IPS-20b (cell line): Measurements from ENCODE around the gene CPLANE1.
"Not testable (repeated sequence)": the region's sequence is repeated elsewhere in the genome, so short reads cannot be mapped to it uniquely, and the experiment has no call there.

Experiments used
- H3K27ac ChIP-seq: one replicate; pipeline ENCODE4 v1.5.1; 2013; ENCODE audit warnings: low read length
- H3K27me3 ChIP-seq: 2 replicates; pipeline ENCODE4 v1.6.1; 2013; ENCODE audit warnings: mild to moderate bottlenecking, low read length, inconsistent platforms; ENCODE audit not compliant: insufficient read depth
- H3K36me3 ChIP-seq: 2 replicates; pipeline ENCODE4 v1.6.1; 2013; ENCODE audit warnings: low read depth, mild to moderate bottlenecking, inconsistent platforms, low read length, moderate library complexity; ENCODE audit not compliant: insufficient read depth
- H3K4me1 ChIP-seq: 2 replicates; pipeline ENCODE4 v1.6.1; 2013; ENCODE audit warnings: mild to moderate bottlenecking, control low read depth, inconsistent platforms, low read length, moderate library complexity; ENCODE audit not compliant: insufficient read depth
- H3K4me3 ChIP-seq: 2 replicates; pipeline ENCODE4 v1.5.1; 2013; ENCODE audit warnings: mild to moderate bottlenecking, low read length, inconsistent platforms
- H3K9ac ChIP-seq: 2 replicates; pipeline ENCODE4 v1.6.1; 2013; ENCODE audit warnings: low read depth, mild to moderate bottlenecking, inconsistent platforms, low read length, moderate library complexity
- H3K9me3 ChIP-seq: 2 replicates; pipeline ENCODE4 v1.6.1; 2013; ENCODE audit warnings: mild to moderate bottlenecking, low read depth, low read length, inconsistent platforms; ENCODE audit not compliant: insufficient read depth

The CPLANE1 gene

DNA sequence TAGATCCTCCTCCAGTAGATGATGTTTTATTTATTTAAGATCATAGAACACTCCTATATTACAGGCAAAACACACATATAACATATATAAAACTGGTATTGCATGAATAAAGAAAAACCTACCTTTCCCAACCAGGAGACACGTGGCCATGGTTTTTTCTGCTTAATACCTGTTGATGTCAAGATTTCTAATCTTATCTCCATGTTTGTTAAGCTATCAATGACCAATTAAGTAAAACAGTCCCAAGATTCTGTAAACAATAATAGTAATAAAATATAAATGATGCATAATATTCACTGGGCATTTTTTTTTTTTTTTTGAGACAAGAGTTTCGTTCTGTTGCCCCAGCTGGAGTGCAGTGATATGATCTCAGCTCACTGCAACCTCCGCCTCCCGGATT, 1.7 kb downstream of the CPLANE1 start:
- Histone ChIP-seq H3K4me1 (peaks cover 4% of the 10 kb centered on the region; the same call in 1 of the 2 replicates), H3K27ac (no peak overlapping the region), H3K27me3 (no peaks in the 10 kb centered on the region), H3K9ac (no peak overlapping the region), H3K4me3 (no peak overlapping the region), H3K36me3 (no peaks in the 10 kb centered on the region), H3K9me3 (no peaks in the 10 kb centered on the region)

DNA sequence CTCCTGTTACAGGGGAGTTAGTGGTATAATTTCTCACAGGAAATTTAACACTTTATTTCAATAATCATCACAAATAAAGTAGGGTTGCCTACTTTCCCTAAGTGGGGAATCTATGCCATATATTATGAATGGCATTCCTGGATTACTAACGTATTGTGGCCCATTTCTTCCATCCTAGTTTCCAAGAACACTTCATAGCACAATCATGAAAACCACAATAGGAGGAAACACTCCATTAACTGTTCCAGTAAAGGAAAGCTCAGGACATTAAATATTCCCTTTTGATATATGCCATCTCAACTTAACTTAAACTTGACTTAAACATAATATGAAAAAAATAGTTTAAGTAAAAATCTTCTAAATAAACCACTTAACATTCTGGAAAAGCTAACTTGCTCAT, 2.1 kb downstream of the CPLANE1 start:
- no peak overlapping the region for H3K9ac ChIP-seq
- peaks cover 5% of the 10 kb centered on the region; the same call in 1 of the 2 replicates for H3K4me1 ChIP-seq
- H3K27me3 ChIP-seq: no peaks in the 10 kb centered on the region
- no peaks in the 10 kb centered on the region for H3K9me3 ChIP-seq
- H3K27ac ChIP-seq: no peak overlapping the region
- H3K4me3 ChIP-seq: no peak overlapping the region
- H3K36me3 ChIP-seq: no peaks in the 10 kb centered on the region

GRCh38 chr5:37234288-37234687, 14.9 kb downstream of the CPLANE1 start:
- H3K27me3 ChIP-seq: no peaks in the 10 kb centered on the region
- H3K27ac ChIP-seq: no peak overlapping the region
- no peak overlapping the region for H3K9ac ChIP-seq
- H3K4me3 ChIP-seq: no peak overlapping the region
- H3K9me3 ChIP-seq: no peaks in the 10 kb centered on the region
- no peaks in the 10 kb centered on the region for H3K4me1 ChIP-seq
- 0 out of 2 replicates have a peak, but pooled peaks cover 6% of the 10 kb centered on the region for H3K36me3 ChIP-seq

DNA sequence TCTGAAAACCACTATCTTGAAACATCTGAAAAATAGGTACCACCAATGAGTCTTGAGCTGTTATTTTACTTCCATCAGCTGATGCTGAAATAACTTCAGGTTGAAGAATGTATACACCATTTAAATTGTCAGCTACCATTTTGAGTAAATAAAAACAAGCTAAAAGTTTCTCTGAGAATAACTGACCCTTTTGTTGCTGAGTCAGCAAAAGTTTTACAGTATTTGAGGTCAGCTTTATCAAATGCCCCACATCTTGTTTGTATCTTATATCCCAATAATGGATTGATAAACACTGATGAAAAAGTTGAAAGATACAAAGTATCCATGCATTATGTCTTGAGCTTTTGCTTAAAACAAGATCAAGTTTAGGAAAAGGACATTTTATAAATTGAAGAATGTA, 22.8 kb downstream of the CPLANE1 start:
- H3K27ac ChIP-seq: no peak overlapping the region
- peaks cover 5% of the 10 kb centered on the region; the same call in 1 of the 2 replicates for H3K36me3 ChIP-seq
- no peak overlapping the region for H3K9ac ChIP-seq
- no peaks in the 10 kb centered on the region for H3K27me3 ChIP-seq
- no peak overlapping the region for H3K4me3 ChIP-seq
- H3K4me1 ChIP-seq: no peaks in the 10 kb centered on the region
- no peaks in the 10 kb centered on the region for H3K9me3 ChIP-seq

- no peaks in the 10 kb centered on the region for H3K4me1 ChIP-seq
- H3K9me3 ChIP-seq: no peaks in the 10 kb centered on the region
- H3K36me3 ChIP-seq: peaks cover 8% of the 10 kb centered on the region; the same call in 1 of the 2 replicates
- H3K27ac ChIP-seq: no peak overlapping the region
- no peak overlapping the region for H3K4me3 ChIP-seq
- H3K27me3 ChIP-seq: no peaks in the 10 kb centered on the region
- no peak overlapping the region for H3K9ac ChIP-seq
These were observed 27.0 kb downstream of the CPLANE1 start for GRCh38 chr5:37222181-37222580.

- H3K27ac ChIP-seq, H3K4me3 ChIP-seq, H3K36me3 ChIP-seq: not testable (repeated sequence)
These were observed 28.8 kb downstream of the CPLANE1 start for GRCh38 chr5:37220426-37220825.

GRCh38 chr5:37219384-37219783, 29.8 kb downstream of the CPLANE1 start:
- H3K27ac ChIP-seq, H3K9me3 ChIP-seq, H3K9ac ChIP-seq, H3K4me1 ChIP-seq, H3K4me3 ChIP-seq, H3K27me3 ChIP-seq, H3K36me3 ChIP-seq: not testable (repeated sequence)

More at GRCh38 chr5:37220426-37220825, 28.8 kb downstream of the CPLANE1 start:
- H3K4me1 ChIP-seq, H3K27me3 ChIP-seq, H3K9me3 ChIP-seq, H3K9ac ChIP-seq: not testable (repeated sequence)

GRCh38 chr5:37217976-37218375, 31.2 kb downstream of the CPLANE1 start:
- Histone ChIP-seq H3K36me3 (peaks cover 7% of the 10 kb centered on the region), H3K9ac (no peak overlapping the region), H3K4me1 (no peaks in the 10 kb centered on the region), H3K27me3 (no peaks in the 10 kb centered on the region), H3K9me3 (no peaks in the 10 kb centered on the region), H3K27ac (no peak overlapping the region), H3K4me3 (no peak overlapping the region)

DNA sequence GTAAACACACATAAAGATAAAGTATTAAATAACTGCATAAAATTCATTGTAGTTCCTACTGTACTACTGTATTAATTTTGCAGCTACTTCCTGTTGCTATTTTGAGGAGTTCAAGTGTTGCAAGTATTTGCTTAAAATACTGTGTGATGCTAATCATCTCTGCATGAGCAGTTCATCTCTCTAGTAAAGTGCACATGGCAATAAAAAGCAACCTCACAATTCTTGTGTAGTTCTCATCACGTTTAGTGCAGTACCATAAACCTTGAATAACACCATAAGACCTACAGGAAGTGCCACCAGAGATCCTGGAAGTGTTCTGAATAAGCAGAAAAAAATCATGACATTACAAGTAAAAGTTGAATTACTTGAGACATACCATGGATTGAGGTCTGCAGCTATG, 34.6 kb downstream of the CPLANE1 start:
- H3K9ac ChIP-seq: no peak overlapping the region
- no peaks in the 10 kb centered on the region for H3K4me1 ChIP-seq
- H3K9me3 ChIP-seq: no peaks in the 10 kb centered on the region
- H3K27me3 ChIP-seq: no peaks in the 10 kb centered on the region
- no peak overlapping the region for H3K4me3 ChIP-seq
- H3K27ac ChIP-seq: no peak overlapping the region
- H3K36me3 ChIP-seq: peaks cover 7% of the 10 kb centered on the region; the same call in 1 of the 2 replicates

DNA sequence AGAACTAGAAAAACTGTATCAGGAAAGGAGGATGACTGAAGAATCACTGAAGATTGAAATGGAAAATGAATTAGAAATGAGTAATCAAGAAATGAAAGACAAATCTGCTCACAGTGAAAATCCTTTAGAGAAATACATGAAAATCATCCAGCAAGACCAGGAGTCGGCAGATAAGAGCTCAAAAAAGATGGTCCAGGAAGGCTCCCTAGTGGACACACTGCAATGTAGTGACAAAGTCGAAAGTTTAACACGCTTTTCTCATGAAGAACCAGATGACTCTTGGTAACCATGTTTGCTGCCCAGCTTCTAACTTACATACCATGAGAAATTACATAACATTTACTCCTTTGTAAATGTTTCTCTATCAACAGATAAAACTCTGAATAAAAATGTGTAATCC, 37.1 kb downstream of the CPLANE1 start:
- Histone ChIP-seq H3K36me3 (peaks cover 5% of the 10 kb centered on the region; the same call in 1 of the 2 replicates), H3K27me3 (no peaks in the 10 kb centered on the region), H3K9ac (no peak overlapping the region), H3K9me3 (no peaks in the 10 kb centered on the region), H3K4me1 (no peaks in the 10 kb centered on the region), H3K4me3 (no peak overlapping the region), H3K27ac (no peak overlapping the region)

GRCh38 chr5:37211661-37212060, 37.5 kb downstream of the CPLANE1 start:
- H3K9me3 ChIP-seq: no peaks in the 10 kb centered on the region
- H3K27ac ChIP-seq: no peak overlapping the region
- H3K4me1 ChIP-seq: no peaks in the 10 kb centered on the region
- no peak overlapping the region for H3K9ac ChIP-seq
- no peaks in the 10 kb centered on the region for H3K27me3 ChIP-seq
- peaks cover 5% of the 10 kb centered on the region; the same call in 1 of the 2 replicates for H3K36me3 ChIP-seq
- H3K4me3 ChIP-seq: no peak overlapping the region

- Histone ChIP-seq H3K27me3 (no peaks in the 10 kb centered on the region), H3K4me1 (no peaks in the 10 kb centered on the region), H3K9ac (no peak overlapping the region), H3K36me3 (no peaks in the 10 kb centered on the region), H3K4me3 (no peak overlapping the region), H3K9me3 (no peaks in the 10 kb centered on the region), H3K27ac (no peak overlapping the region)
These were observed 40.0 kb downstream of the CPLANE1 start for GRCh38 chr5:37208883-37209797.
